ENCODE measurements around the gene ASPM. TPM values are rescaled to one million over a fixed set of nuclear protein-coding genes. Genes with fewer than 3 reads are reported as not detected.

Gene ASPM
- total and polyA plus RNA-seq, 12 donors: 0.04 to 4.0 (median 0.40) TPM

- ATAC-seq (no peak), DNase-seq (no peak)
- 88 to 93% methylated on average over 3 of the region's 3 CpGs for WGBS, 2 donors
- no peak for TF ChIP-seq CTCF (IDR thresholded peaks at IDR 0.05)
- Histone ChIP-seq H3K9me3 (no peaks in the 10 kb centered on the region), H3K27me3 (peaks cover 0 to under 1% (median 0%) of the 10 kb centered on the region in 7 donors), H3K36me3 (no peaks in the 10 kb centered on the region), H3K27ac (no peak overlapping the region), H3K4me1 (peaks cover 0 to 12% (median 8%) of the 10 kb centered on the region in 9 donors), H3K4me3 (no peak overlapping the region)
- intact Hi-C loops (cut with DNase I): no loop called here
These were observed 4.0 kb upstream of the ASPM start for GRCh38 chr1:197150336-197151005.

- WGBS, 2 donors: 78 to 88% methylated on average over 2 of the region's 2 CpGs
- Histone ChIP-seq H3K36me3 (no peaks in the 10 kb centered on the region), H3K9me3 (no peaks in the 10 kb centered on the region), H3K4me3 (no peak overlapping the region), H3K4me1 (peaks cover 0 to 23% (median 10%) of the 10 kb centered on the region in 9 donors), H3K27ac (no peak overlapping the region), H3K27me3 (peaks cover 0 to 8% (median 0%) of the 10 kb centered on the region in 7 donors)
- ATAC-seq (no peak), DNase-seq (no peak)
- intact Hi-C loops (cut with DNase I): no loop called here
- no peak for TF ChIP-seq CTCF (IDR thresholded peaks at IDR 0.05)
These were observed 2.9 kb upstream of the ASPM start for GRCh38 chr1:197149340-197149739.

- WGBS, 2 donors: 6 to 9% methylated on average over 11 of the region's 11 CpGs
These were observed 934 bp downstream of the ASPM start for GRCh38 chr1:197145446-197146024.

More at GRCh38 chr1:197145446-197146024, 934 bp downstream of the ASPM start:
- DNase-seq (no peak), ATAC-seq (no peak)
- Histone ChIP-seq H3K36me3 (no peaks in the 10 kb centered on the region), H3K27me3 (peaks cover 0 to 12% (median 0%) of the 10 kb centered on the region in 7 donors), H3K27ac (peak overlapping the region in 1 of 10 donors; percentile 71), H3K4me3 (peak overlapping the region in 8 of 10 donors; percentile 48 to 82 (median 68)), H3K9me3 (no peaks in the 10 kb centered on the region), H3K4me1 (peaks cover 0 to 36% (median 10%) of the 10 kb centered on the region in 9 donors)
- no peak for TF ChIP-seq CTCF (IDR thresholded peaks at IDR 0.05)
- intact Hi-C loops (cut with DNase I): no loop called here

Measured in heart right ventricle (tissue), 16 donors.